ENCODE results near the gene CNTNAP2. TPM values are rescaled to one million over a fixed set of nuclear protein-coding genes. Genes with fewer than 3 reads are reported as not detected.

CNTNAP2 gene
- total RNA-seq, 1 experiment from 2014 or later, result 42.5 TPM

- no peak overlapping the region for H3K27ac Mint-ChIP-seq (ENCODE audit: unreplicated experiment)
- ChIA-PET POLR2A (no interaction called here), CTCF (no interaction called here)
- BruUV-seq (replicated peaks), result no TSS peak
- no peaks in the 10 kb centered on the region for H3K4me1 ChIP-seq
- no peaks in the 10 kb centered on the region for H3K36me3 Mint-ChIP-seq (ENCODE audit: insufficient read depth, unreplicated experiment)
- no peak for TF ChIP-seq CTCF (IDR thresholded peaks at IDR 0.05; ENCODE audit: insufficient read depth in 1 of 2, low read depth in 1 of 2, low read length in 1 of 2, severe bottlenecking in 1 of 2, unreplicated experiment in 1 of 2)
- no peaks in the 10 kb centered on the region for H3K4me1 Mint-ChIP-seq (ENCODE audit: low read depth, unreplicated experiment)
- no peak overlapping the region for H3K4me3 ChIP-seq (ENCODE audit: low read depth, low read length)
- intact Hi-C loops (cut with micrococcal nuclease; ENCODE audit: unreplicated experiment), result no loop called here
- no peaks in the 10 kb centered on the region for H3K9me3 Mint-ChIP-seq (ENCODE audit: unreplicated experiment)
- DNase-seq, result no peak
- no peaks in the 10 kb centered on the region for H3K36me3 ChIP-seq (ENCODE audit: control insufficient read depth, insufficient read depth, low read length)
- no peaks in the 10 kb centered on the region for H3K27me3 ChIP-seq (replicated peaks; ENCODE audit: control insufficient read depth, insufficient read depth, low read length)
- H3K4me3 Mint-ChIP-seq (ENCODE audit: unreplicated experiment), result no peak overlapping the region
- H3K27me3 Mint-ChIP-seq (ENCODE audit: insufficient read depth, unreplicated experiment), result peaks cover 2% of the 10 kb centered on the region
- no peaks in the 10 kb centered on the region for H3K9me3 ChIP-seq
These were observed 1910.1 kb downstream of the CNTNAP2 start for GRCh38 chr7:148026713-148027112.

- peaks cover 5% of the 10 kb centered on the region for H3K27me3 Mint-ChIP-seq (ENCODE audit: insufficient read depth, unreplicated experiment)
- no peaks in the 10 kb centered on the region for H3K9me3 ChIP-seq
- no peaks in the 10 kb centered on the region for H3K36me3 Mint-ChIP-seq (ENCODE audit: insufficient read depth, unreplicated experiment)
- no peaks in the 10 kb centered on the region for H3K4me1 Mint-ChIP-seq (ENCODE audit: low read depth, unreplicated experiment)
- no TSS peak for BruUV-seq (replicated peaks)
- CTCF ChIA-PET, result no interaction called here
- H3K4me1 ChIP-seq, result no peaks in the 10 kb centered on the region
- H3K4me3 Mint-ChIP-seq (ENCODE audit: unreplicated experiment), result no peak overlapping the region
- H3K36me3 ChIP-seq (ENCODE audit: control insufficient read depth, insufficient read depth, low read length), result no peaks in the 10 kb centered on the region
- POLR2A ChIA-PET, result no interaction called here
- no peak for TF ChIP-seq CTCF (IDR thresholded peaks at IDR 0.05; ENCODE audit: insufficient read depth in 1 of 2, low read depth in 1 of 2, low read length in 1 of 2, severe bottlenecking in 1 of 2, unreplicated experiment in 1 of 2)
- no peaks in the 10 kb centered on the region for H3K9me3 Mint-ChIP-seq (ENCODE audit: unreplicated experiment)
- no peak overlapping the region for H3K4me3 ChIP-seq (ENCODE audit: low read depth, low read length)
- no peaks in the 10 kb centered on the region for H3K27me3 ChIP-seq (replicated peaks; ENCODE audit: control insufficient read depth, insufficient read depth, low read length)
- DNase-seq, result no peak
- intact Hi-C loops (cut with micrococcal nuclease; ENCODE audit: unreplicated experiment), result no loop called here
- no peak overlapping the region for H3K27ac Mint-ChIP-seq (ENCODE audit: unreplicated experiment)
These were observed 1911.6 kb downstream of the CNTNAP2 start for GRCh38 chr7:148028165-148028564.

- H3K9me3 ChIP-seq, result no peaks in the 10 kb centered on the region
- DNase-seq, result no peak
- no peaks in the 10 kb centered on the region for H3K36me3 Mint-ChIP-seq (ENCODE audit: insufficient read depth, unreplicated experiment)
- H3K4me3 Mint-ChIP-seq (ENCODE audit: unreplicated experiment), result no peak overlapping the region
- no peak overlapping the region for H3K4me3 ChIP-seq (ENCODE audit: low read depth, low read length)
- TF ChIP-seq CTCF (IDR thresholded peaks at IDR 0.05; ENCODE audit: insufficient read depth in 1 of 2, low read depth in 1 of 2, low read length in 1 of 2, severe bottlenecking in 1 of 2, unreplicated experiment in 1 of 2), result no peak
- H3K27me3 ChIP-seq (replicated peaks; ENCODE audit: control insufficient read depth, insufficient read depth, low read length), result no peaks in the 10 kb centered on the region
- H3K9me3 Mint-ChIP-seq (ENCODE audit: unreplicated experiment), result no peaks in the 10 kb centered on the region
- H3K27me3 Mint-ChIP-seq (ENCODE audit: insufficient read depth, unreplicated experiment), result peaks cover 5% of the 10 kb centered on the region
- H3K27ac Mint-ChIP-seq (ENCODE audit: unreplicated experiment), result no peak overlapping the region
- no TSS peak for BruUV-seq (replicated peaks)
- H3K4me1 ChIP-seq, result no peaks in the 10 kb centered on the region
- intact Hi-C loops (cut with micrococcal nuclease; ENCODE audit: unreplicated experiment), result loop anchor here (5.0 kb wide), 1 partner anchor 1709 kb away; no protein-coding TSS in a partner anchor
- H3K36me3 ChIP-seq (ENCODE audit: control insufficient read depth, insufficient read depth, low read length), result no peaks in the 10 kb centered on the region
- ChIA-PET CTCF (no interaction called here), POLR2A (no interaction called here)
- no peaks in the 10 kb centered on the region for H3K4me1 Mint-ChIP-seq (ENCODE audit: low read depth, unreplicated experiment)
These were observed 1914.4 kb downstream of the CNTNAP2 start for GRCh38 chr7:148031019-148031418.

Data from Caco-2 (cell line).